GM18505 (cell line): Measurements from ENCODE around the gene FIBCD1.

Experiments
- ATAC-seq: cut with Tn5 transposase; IDR thresholded peaks from one replicate; pipeline ENCODE4 v1.9.1; 2021; ENCODE audit not compliant: unreplicated experiment
- POLR2A ChIP-seq: IDR thresholded peaks from 4 replicates; pipeline ENCODE4 v1.6.1; 2011; ENCODE audit warnings: borderline replicate concordance; ENCODE audit not compliant: insufficient read depth, insufficient read length; ENCODE audit errors: extremely low read depth

The FIBCD1 gene

DNA sequence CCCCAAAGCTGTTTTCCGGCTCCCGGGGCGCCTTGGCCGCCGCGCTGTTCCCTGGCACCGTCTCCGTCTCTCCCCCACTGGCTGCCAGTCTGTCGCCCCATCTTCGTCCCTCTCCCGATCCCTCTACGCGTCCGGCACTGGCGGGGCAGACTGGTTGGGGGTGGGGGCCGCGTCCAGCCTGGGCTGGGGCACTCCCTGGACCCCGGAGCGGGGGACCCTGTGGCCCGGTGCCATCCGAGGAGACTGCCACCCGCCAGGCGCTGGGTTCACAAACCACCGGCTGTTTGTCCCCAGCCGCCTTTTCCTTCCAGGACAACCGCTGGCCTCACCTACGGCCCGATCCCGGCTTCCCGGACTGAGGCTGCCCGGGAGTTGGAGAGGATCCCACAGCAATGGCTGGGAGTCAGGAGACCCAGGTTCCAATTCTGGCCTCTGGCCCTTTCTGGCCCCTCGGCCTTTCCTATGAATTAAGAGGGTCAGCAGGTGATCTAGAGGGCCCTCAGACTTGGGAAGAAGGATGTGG is 1.0 kb upstream of the FIBCD1 start:
- ATAC-seq, result no peak
- no peak for TF ChIP-seq POLR2A

DNA sequence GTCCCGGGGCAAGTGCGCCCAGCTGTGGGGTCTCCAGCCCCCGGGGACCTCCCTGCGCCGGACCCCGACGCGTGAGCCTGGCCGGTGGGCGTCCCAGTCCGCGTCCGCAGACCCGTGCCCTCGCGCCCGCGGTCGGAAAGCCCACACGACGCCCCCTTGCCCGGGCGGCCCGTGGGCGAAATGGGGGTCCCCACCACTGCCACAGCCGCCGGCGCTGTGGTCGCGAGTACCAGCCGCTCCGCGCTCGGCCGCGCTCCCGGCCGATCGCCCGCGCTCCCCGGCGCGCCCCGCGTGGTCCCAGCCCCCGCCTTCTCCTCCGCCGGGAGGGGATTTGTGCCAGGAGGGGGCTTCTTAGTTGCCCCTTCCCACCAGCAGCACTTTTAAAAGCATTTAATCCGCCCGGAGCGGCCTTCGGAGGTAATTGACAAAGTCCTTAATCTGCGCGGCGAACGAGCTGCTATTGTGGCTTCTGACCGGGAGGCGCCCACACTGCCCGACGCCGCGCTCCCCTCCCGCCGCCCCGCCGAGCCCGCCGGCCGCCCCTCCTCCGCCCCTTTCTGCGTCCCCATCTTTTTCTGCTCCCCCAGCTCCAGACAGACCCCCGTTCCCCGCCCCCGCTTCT is 469 bp upstream of the FIBCD1 start:
- no peak for TF ChIP-seq POLR2A

DNA sequence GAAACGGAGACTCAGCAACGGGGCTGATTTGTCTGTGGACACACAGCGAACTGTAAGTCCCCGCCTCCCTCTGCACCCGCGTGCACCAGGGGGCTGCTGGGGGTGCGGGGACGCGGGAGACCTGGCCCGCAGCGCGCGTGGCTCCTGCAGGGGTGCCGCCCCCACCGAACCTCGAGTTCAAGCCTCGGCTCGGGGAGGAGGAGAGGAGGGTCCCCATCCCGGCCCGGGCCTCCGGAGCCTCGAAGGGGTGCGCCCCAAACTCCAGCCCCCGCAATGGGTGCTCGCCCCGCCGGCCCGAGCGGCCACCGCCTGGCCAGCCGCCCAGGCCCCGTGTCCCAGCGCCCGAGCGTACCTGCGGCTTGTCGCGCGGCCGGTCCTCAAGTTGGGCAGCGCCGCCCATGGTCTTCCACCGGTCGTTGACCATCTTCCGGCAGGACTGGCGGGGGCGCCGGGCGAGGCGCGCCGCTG is 829 bp downstream of the FIBCD1 start:
- TF ChIP-seq POLR2A, result no peak
- ATAC-seq, result no peak

More for the DNA sequence above, 469 bp upstream of the FIBCD1 start:
- no peak for ATAC-seq

DNA sequence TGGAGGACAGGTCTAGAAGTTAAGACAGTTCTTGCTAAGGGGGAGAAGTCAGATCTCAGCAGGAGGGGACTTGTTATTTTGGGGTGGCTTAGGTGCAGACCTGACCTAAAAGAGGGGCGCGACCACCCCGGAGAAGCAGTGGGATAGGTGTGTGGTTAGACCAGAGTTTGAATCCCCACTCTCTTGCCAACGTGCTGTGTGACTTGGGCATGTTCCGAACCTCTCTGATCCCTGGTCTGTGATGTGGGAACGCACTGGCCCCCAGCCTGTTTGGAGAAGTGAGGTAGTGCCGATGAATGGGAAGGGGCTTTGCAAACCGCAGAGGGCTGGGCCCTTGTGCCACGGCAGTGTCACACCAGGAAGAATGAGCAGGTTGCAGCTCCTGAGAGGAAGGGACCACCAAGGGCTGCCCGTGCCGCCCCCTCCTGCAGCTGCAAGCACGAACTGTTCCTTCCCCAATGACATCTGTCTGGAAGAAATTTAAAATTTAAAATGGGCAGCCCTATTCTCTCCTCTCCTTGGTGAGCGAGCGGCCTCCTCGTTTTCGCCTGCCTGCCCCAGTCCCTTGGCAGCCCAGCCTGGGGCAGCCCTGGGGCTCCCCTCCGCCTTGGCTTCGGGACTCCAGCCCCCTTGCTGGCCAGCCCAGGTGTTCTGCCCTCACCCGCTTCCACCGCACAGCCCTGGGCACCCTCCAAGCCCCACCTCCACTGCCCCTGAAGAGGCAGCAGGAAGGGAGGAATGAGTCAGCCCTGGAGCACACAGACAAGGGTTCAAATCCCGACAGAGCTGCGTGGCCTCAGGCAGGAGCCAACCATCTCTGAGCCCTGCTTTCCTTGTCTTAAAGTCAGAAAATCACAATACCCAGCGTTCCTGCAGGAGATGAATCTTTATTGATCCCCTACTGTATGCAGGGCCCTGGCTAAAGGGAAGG is 1.6 kb downstream of the FIBCD1 start:
- TF ChIP-seq POLR2A, result no peak
- ATAC-seq, result no peak

DNA sequence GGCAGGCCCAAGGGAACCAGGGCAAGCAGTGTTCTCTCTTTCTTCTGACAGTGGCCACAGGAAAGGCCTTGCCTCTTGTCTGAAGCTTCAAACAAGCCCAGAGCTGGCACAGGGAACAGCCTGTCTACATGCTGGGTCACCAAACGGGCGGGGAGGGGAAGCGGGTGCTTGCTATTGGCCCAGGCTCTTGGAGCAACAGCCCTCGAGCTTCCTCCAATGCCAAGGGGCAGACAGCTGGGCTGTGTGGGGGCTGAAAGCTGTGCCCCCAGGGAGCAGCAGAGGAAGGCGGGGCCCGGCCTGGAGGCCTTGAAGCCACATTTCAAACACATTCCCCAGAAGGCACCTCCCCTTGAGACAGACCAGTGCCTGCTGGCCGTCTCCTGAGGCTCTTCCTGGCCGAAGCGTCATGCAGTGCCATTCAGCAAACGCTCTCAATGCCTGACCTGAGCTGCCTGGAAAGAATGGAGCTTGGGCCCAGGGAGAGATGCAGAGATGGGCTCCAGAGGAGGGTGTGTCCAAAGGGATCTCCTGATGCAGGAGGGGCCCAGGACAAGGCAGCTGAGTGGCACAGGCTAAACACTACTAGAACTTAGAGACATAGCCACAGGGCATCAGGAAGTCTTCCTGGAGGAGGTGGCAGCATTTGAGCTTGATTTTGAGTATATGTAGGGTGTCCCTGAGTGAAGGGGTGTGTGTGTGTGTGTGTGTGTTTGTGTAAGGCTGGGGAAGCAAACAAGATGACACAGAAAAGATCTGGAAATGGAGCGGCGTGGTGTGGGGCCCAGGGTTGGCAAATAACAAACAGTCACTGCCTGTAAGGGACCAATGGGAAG is 2.5 kb downstream of the FIBCD1 start:
- TF ChIP-seq POLR2A, result no peak
- no peak for ATAC-seq

DNA sequence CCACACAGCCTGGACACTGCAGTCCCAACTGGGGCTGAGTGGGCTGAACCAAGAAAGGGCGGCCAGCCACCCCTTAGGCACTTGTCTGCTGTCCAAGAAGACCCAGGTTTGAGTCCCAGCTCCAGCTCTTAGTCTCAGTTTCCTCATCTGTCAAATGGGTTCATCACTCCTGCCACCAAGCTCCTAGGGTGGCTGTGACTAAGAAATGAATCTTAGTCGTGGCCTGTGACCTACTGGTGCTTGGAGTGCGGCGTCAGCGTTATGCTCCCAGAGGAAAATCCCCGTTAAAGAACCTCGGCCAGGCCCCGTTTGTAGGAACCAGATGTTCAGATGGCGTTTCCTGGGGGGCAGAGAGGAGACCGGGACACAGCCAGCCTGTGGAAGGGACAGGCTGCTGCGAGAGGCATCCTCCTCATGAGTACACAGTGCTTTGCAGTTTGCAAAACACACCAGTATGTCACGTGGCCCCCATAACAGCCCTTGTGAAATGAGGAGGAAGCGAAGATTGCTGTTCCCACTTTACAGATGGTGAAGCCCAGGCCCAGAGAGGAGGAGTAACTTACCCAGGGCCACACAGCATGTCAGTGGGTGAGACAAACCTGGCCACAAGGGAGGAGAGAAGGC is 3.3 kb downstream of the FIBCD1 start:
- TF ChIP-seq POLR2A, result no peak
- ATAC-seq, result no peak

DNA sequence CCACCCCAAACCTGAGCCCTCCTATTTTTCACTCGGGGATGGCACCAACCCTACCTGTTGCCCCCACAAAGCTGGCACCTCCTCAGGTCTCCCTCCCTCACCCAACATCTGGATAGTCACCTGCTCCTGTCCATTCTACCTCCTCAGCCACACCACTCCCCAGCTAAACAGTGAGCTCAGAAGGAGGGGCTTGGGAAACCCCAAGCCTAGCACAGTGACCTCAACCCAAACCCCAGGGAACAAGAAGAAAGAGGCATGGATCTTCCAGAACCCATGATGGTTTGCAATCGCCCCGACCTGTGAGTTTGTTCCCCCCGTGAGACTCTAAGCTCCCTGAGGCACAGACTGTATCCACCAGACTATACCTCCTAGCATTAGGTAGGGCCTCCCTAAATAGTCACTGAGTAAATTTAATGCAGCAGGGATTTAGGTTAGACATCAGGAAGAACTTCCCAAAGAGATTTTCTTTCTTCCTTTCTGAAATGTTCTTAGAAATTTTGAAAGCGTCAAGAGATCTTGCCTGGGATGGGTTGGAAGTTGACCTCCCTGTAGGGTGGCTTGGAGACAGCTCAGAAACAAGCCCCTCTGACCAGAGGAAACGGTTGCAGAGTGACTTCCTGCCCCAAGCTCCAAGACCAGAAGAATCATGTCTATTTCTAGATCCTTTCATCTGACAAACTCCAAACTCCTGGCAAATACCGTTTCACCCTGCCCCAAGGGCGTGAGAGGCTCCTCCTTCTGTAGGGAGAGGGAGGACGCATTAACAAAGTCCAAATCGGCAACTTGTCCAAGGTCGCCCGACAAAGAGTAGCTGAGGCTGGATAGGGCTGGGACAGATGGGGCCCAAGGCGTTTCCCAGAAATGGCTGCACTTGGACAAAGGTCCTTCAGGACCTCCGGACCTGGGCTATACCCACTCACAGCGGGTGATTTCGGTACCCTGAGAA is 4.1 kb downstream of the FIBCD1 start:
- no peak for TF ChIP-seq POLR2A

DNA sequence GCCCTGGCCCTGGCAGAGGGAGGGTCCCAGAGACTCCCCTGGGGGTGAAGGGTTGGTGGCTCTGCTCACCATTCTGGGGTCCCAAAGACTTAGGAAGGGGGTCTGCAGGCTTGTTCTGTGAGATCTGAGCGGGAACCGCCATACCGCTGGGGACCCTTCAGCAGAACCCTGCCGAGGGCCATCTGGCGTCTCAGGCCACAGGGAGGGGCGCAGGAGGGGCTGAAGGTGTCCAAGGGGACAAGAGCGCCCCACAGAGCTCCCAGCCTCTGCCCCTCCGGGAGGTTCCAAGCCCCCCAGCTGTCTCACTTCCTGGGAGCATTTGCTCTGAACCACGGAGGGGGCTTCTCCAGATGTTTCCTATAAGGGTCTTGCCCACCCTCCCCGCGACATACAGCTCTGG is 4.8 kb downstream of the FIBCD1 start:
- no peak for TF ChIP-seq POLR2A

More for the DNA sequence above, 4.1 kb downstream of the FIBCD1 start:
- ATAC-seq, result no peak

DNA sequence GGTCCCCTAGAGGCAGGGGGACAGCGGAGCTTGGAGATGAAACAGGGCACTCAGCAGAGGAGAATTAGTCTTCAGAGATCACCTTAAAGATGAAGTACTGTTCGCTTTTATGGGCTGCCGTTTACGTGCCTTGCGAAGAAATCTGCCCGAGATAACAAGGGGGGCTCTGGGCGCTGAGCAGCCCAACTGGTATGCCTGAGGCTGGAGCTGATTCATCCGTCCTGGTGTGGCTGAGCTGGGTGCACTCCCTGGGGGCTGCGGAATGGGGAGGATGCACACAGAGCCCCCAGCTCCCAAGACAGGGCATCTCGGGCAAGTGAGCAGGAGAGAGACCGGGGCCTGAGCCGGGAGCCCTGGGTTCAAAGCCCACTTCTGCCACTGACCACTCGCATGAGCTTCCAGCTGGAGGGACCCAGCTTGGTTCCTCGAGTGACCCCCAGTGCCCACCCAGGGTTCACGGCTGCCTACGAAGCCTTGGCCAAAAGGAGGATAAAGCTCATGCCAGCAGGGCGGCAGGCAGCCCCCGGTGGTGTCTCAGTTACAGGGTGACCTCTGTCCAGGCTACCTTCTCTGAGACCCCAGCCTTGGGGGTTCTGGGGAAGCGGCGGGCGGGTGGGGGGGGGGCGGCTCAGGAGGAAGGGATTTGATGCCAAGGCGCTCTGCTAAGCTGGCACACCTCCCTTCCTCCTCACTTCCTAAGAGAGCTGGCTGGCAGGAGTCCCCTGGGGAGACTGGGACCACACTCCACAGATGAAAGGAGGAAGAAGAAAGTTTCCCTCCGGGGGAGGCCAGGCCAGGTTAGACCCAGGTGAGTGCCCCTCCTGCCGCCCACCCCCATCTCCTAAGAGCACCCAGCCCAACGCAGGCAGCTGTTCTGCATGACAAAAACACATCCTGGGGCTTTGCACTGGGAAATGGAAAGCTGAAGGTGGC is 5.7 kb downstream of the FIBCD1 start:
- TF ChIP-seq POLR2A, result no peak
- ATAC-seq, result no peak

More for the DNA sequence above, 4.8 kb downstream of the FIBCD1 start:
- no peak for ATAC-seq

DNA sequence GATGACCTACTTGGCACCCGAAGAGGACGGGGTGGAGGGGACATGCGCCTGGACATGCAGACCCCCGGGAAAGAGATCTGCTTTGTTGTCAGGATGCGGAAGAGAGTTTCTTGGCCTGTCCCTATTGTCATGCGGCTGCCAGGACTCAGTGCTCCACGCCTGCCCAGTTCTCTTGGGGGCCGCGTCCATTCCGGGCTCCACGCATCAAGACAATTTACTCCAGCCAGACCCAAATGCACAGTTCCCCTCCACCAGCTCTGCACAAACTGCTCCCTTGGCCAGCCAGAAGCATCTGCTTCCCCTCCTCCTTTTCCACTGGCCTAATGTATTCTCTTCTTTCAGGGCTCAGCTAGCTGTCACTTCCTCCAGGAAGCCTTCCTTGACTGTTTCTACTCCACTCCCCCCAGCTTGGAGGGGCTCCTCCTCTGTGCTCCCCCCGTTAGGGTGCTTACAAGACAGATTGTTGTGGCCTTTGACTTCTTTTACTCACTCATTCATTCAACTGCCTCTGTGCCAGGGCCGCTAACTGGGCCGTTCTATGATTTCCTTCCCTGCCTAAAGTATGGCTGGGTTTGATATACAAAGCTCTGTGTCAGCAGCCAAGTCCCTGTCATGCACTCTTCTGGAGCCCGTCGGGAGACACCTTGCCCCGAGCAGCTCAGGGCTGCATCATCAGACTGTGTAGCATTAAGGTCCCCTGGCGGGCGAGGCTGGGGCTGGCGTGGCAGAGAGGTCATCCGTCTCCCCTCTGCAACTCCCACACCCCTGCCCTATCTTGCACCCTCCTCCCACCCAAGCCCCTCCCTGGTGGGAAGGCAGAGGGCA is 6.6 kb downstream of the FIBCD1 start:
- ATAC-seq, result no peak
- no peak for TF ChIP-seq POLR2A
